OCI-LY3 (cell line): ENCODE data around the gene SARS1.

Experiments
- EZH2phosphoT487 ChIP-seq: fragments of 200-600 bp; shearing (Covaris generic); IDR thresholded peaks from 2 replicates; pipeline ENCODE4 v1.6.1; 2018; ENCODE audit warnings: antibody characterized with exemption, mixed run types, low read depth
- TF ChIP-seq, protein P1 (sequence below): fragments of 200-600, 300-600 bp; sonication (generic); IDR thresholded peaks from 2 replicates; pipeline ENCODE4 v1.5.1; 2014; ENCODE audit warnings: antibody characterized with exemption, low read length, low read depth

DNA sequence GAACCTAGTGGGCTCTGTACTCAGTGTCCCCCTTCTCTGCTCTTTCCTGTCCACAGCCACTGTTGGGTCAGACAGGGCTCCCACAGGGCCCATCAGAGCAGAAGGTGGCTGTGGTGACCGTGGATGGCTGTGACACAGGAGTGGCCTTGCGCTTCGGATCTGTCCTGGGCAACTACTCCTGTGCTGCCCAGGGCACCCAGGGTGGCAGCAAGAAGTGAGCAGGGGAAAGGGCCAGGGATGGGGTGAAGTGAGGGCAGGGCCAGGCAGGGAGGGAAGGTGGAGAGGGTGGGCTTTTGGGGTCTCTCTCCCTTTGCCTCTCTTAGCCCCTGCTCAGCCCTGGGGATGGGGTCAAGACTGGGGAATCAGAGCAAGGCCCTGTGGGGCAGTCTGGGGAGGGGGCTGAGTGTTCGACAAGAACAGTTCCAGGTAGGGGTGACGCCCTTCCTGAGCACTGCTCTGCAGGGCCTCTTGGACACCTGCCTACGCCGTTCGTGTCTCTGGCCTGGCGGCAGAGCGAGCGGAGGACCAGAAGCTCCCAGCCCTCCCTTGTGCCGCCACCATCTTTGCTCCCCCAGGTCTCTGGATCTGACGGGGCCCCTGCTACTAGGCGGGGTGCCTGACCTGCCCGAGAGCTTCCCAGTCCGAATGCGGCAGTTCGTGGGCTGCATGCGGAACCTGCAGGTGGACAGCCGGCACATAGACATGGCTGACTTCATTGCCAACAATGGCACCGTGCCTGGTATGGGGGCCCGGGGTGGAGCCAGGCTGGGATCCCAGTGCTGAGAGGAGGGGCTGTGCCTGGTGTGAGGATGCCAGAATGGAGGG lies 48.7 kb downstream of the SARS1 start:
- TF ChIP-seq, protein P1, sequence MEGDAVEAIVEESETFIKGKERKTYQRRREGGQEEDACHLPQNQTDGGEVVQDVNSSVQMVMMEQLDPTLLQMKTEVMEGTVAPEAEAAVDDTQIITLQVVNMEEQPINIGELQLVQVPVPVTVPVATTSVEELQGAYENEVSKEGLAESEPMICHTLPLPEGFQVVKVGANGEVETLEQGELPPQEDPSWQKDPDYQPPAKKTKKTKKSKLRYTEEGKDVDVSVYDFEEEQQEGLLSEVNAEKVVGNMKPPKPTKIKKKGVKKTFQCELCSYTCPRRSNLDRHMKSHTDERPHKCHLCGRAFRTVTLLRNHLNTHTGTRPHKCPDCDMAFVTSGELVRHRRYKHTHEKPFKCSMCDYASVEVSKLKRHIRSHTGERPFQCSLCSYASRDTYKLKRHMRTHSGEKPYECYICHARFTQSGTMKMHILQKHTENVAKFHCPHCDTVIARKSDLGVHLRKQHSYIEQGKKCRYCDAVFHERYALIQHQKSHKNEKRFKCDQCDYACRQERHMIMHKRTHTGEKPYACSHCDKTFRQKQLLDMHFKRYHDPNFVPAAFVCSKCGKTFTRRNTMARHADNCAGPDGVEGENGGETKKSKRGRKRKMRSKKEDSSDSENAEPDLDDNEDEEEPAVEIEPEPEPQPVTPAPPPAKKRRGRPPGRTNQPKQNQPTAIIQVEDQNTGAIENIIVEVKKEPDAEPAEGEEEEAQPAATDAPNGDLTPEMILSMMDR, result no peak
- TF ChIP-seq EZH2phosphoT487, result no peak
